IPS-15b (cell line): ENCODE results near the gene VRK1.

ENCODE experiments used
- H3K27me3 ChIP-seq: one replicate; pipeline ENCODE4 v1.6.1; 2013; ENCODE audit warnings: low read length; ENCODE audit not compliant: control insufficient read depth, insufficient read depth
- H3K36me3 ChIP-seq: one replicate; pipeline ENCODE4 v1.6.1; 2013; ENCODE audit warnings: low read length; ENCODE audit not compliant: control insufficient read depth, insufficient read depth
- H3K4me1 ChIP-seq: one replicate; pipeline ENCODE4 v1.6.1; 2013; ENCODE audit warnings: mild to moderate bottlenecking, low read length; ENCODE audit not compliant: control insufficient read depth, insufficient read depth
- H3K4me3 ChIP-seq: one replicate; pipeline ENCODE4 v1.5.1; 2013; ENCODE audit warnings: low read depth, low read length
- H3K9ac ChIP-seq: one replicate; pipeline ENCODE4 v1.6.1; 2013; ENCODE audit warnings: low read depth, mild to moderate bottlenecking, low read length
- H3K9me3 ChIP-seq: one replicate; pipeline ENCODE4 v1.6.1; 2013; ENCODE audit warnings: mild to moderate bottlenecking, low read length; ENCODE audit not compliant: control insufficient read depth, insufficient read depth

VRK1 gene

DNA sequence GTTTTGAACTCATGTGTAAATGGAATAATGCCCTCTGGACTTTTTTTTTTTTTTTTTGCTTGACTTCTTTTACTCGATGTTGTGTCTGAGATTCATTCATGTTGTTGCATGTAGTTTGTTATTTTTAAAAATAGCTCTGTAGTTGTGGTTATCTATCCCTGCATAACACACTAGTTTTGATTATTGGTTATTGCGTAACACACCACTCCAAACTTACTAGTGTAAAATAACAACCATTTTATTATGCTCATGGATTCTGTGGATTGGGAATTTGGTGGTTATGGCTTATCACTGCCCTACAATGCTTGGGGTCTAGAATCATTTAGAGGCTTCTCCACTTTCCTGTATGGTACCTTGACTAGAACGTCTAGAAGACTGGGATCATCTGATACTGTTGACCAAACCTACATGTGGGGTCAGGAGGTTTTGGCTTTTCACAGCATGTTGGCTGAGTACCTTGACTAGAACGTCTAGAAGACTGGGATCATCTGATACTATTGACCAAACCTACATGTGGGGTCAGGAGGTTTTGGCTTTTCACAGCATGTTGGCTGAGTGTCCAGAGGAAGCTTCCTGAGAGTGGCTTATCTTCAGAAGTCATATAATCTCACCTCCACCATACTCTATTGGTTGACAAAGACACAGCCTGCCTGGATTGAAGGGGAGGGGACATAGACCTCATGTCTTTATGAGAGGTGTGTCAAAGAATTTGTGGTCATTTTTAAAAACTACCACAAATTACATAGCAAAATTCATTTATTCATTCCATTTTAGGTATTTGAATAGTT is 11.6 kb downstream of the VRK1 start:
- Histone ChIP-seq H3K9ac (no peak overlapping the region), H3K27me3 (no peaks in the 10 kb centered on the region), H3K36me3 (no peaks in the 10 kb centered on the region), H3K9me3 (no peaks in the 10 kb centered on the region), H3K4me1 (no peaks in the 10 kb centered on the region), H3K4me3 (no peak overlapping the region)

DNA sequence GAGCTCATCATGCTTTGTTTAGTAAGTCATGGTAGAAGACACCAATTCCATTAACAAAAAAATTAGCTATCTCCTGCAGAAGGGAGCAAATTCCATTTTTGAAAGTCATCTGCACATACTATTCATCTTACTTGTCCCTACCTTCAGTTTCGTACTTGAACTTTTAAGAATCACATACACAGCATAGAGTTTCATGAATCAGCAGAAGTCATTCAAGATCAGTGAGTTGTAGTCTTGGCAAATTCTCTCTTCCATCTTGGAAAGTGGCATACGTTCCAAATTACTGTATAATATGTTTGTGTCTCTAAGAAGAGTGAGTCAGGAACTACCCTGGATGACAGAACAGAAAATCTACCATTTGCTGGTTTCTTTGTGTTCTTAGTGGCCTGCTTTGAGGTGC is 14.1 kb downstream of the VRK1 start:
- Histone ChIP-seq H3K4me1 (peaks cover 2% of the 10 kb centered on the region), H3K9me3 (no peaks in the 10 kb centered on the region), H3K4me3 (no peak overlapping the region), H3K36me3 (no peaks in the 10 kb centered on the region), H3K9ac (no peak overlapping the region), H3K27me3 (no peaks in the 10 kb centered on the region)

DNA sequence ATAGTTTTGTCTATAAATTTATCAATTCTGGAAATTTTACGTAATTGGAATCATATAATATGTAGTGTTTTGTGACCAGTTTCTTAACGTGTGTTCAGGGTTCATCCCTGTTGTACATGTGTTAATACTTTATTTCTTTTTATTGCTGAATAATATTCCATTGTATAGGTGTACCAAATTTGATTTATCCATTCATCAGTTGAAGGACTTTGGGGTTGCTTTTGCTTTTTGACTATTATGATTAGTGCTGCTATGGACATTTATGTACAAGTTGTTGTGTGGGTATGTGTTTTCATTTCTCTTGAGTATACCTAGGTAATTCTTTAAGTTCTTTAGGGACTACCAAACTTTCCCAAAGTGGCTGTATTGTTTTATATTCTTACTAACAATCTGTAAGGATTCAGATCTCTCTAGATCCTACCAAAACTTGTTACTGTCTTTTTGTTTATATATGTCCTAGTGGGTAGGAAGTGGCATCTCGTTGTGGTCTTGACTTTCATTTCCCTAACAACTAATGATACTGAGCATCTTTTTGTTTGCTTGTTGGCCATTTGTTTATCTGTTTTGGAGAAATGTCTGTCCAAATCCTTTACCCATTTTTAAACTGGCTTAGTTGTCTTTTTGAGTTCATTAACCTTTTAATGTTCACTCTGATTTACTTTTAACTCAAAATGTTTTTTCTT is 14.9 kb downstream of the VRK1 start:
- Histone ChIP-seq H3K4me1 (peaks cover 3% of the 10 kb centered on the region), H3K9ac (no peak overlapping the region), H3K27me3 (no peaks in the 10 kb centered on the region), H3K9me3 (no peaks in the 10 kb centered on the region), H3K36me3 (no peaks in the 10 kb centered on the region), H3K4me3 (no peak overlapping the region)

DNA sequence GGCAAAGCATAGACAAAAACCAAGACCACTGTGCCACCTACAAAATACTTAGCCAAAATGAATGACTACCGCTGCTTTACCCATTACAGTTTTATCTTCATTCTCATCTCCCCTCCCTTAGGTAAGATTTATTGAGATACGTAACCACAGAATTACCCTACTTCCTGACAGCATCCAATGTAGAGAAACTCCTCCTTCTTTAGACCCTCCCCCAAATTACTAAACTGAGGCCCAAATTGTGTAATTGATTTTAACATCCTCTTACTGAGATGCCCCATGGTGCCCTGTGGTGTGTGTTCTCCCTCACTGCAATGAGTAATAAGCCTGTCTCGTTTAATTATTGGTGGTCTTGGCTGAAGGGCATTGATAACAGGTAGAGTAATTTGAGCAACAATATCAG is 19.1 kb downstream of the VRK1 start:
- Histone ChIP-seq H3K4me3 (no peak overlapping the region), H3K9ac (no peak overlapping the region), H3K36me3 (no peaks in the 10 kb centered on the region), H3K27me3 (no peaks in the 10 kb centered on the region), H3K9me3 (no peaks in the 10 kb centered on the region), H3K4me1 (peaks cover 6% of the 10 kb centered on the region)

DNA sequence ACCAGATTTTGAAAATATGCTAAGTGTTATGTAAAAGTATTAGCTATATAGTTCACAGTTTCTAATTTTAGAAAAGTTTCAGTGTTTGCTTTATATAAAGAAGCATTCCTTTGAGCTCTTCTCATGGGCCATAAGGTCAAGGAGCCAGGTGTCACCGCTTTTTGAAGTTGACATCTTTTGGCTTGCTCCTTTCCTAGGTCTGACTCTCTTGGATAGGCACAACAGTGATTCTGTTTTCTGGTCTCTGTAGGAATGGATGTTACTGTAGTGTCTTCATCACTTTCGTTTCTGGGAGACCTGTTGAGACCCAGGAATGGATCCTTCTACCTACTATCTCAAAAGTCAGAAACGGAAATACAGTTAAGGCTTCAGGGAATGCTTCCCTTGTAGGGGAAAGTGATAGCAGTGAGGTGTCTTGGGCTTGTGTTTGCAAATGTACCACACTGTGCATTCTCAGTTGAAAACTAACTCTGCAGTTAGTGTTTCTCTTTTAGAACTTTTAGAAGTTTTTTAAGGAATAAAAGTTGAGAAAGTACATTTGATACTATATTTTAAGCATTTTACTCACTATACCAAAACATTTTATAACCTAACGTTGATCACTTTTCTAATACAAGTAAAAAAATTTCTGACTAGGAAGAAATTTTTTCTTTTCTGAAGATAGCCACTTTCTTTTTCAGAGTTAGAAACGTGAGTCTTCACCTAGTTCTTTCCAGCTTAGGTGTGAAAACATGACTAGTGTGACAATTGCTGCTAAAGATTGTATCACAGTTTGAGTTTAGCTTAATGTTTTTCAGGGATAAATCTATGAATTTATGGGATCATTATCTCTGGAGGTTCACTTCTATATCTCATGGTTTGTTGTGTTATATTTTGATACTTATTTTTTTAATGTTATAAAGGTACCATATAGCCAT is 20.8 kb downstream of the VRK1 start:
- Histone ChIP-seq H3K4me3 (no peak overlapping the region), H3K9ac (no peak overlapping the region), H3K9me3 (no peaks in the 10 kb centered on the region), H3K27me3 (no peaks in the 10 kb centered on the region), H3K4me1 (peaks cover 6% of the 10 kb centered on the region), H3K36me3 (no peaks in the 10 kb centered on the region)

DNA sequence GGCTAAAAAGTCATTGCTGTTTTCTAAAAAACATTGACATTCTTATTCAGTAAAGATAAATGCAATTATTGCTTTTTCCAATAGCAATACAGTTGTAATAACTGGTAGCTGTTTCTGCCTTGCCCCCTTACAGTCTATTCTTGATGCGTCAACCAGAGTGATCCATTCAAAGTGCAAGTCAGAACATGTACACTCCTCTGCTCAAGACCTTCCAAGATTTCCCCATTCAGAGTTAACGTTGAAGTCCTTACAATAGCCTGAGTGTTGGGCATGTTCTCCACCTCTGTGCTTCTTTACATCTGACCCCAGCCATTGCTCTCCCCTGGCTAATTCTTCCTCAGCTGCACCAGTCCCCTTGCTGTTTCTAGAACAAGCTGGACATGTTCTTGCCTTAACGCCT is 24.3 kb downstream of the VRK1 start:
- Histone ChIP-seq H3K9me3 (no peaks in the 10 kb centered on the region), H3K36me3 (no peaks in the 10 kb centered on the region), H3K4me1 (peaks cover 4% of the 10 kb centered on the region), H3K4me3 (no peak overlapping the region), H3K9ac (no peak overlapping the region), H3K27me3 (no peaks in the 10 kb centered on the region)

DNA sequence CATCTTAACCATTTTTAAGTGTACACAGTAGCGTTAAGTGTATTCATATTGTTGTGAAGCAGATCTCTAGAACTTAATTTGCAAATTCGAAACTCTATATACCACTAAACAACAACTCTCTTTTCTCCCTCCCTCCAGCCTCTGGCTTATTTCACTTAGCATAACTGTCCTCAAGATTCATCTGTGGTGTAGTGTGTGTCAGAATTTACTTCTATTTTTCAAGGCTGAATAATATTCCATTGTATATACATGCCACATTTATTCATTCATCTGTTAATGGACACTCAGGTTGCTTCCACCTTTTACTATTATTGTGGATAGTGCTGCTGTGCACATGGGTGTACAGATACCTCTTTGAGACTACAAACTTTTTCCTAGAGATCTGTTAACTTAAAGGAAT is 26.5 kb downstream of the VRK1 start:
- Histone ChIP-seq H3K9me3 (no peaks in the 10 kb centered on the region), H3K27me3 (no peaks in the 10 kb centered on the region), H3K9ac (no peak overlapping the region)

DNA sequence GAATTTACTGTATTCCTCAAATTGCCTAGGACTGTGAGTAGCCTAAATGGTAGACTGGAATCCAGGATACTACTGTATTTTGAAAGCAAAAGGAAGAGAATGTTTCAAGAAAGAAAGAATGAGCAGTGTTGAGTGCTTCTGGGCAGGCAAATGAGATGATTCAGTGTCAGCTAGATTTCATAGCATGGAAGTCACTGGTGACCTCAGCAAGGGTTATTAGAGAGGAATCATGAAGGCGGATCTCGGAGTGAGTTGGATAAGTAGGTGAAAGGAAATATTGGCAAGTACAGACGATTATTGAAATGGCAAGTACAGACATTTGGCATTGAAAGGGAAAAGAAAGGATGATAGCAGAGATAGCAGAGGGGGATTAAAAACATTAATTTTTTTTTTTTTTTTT is 27.1 kb downstream of the VRK1 start:
- Histone ChIP-seq H3K27me3 (no peaks in the 10 kb centered on the region), H3K4me1 (peaks cover 4% of the 10 kb centered on the region), H3K36me3 (no peaks in the 10 kb centered on the region), H3K9ac (no peak overlapping the region), H3K4me3 (no peak overlapping the region), H3K9me3 (no peaks in the 10 kb centered on the region)

More for the DNA sequence above, 26.5 kb downstream of the VRK1 start:
- Histone ChIP-seq H3K4me3 (no peak overlapping the region), H3K36me3 (no peaks in the 10 kb centered on the region), H3K4me1 (peaks cover 4% of the 10 kb centered on the region)

DNA sequence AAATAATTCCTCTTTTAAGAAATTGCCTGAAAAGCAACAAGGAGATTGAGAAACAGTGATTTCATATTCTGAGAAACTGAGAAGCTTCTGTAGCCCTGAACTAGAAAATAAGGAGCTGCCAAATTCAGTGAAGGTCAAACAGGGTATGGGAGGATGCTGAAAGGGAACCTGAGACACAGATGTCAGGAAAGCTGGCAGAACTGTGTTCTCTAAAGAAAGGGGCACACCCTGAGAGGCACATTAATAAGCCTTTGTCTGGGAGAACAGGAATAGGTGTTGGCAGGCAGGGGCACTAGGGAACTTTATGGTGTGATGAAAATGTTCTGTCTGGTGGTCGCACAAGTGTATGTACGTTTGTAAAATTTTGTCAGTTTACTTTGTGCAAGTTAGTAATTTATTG is 29.6 kb downstream of the VRK1 start:
- Histone ChIP-seq H3K9me3 (no peaks in the 10 kb centered on the region), H3K36me3 (no peaks in the 10 kb centered on the region), H3K27me3 (no peaks in the 10 kb centered on the region), H3K4me1 (peaks cover 4% of the 10 kb centered on the region), H3K9ac (no peak overlapping the region), H3K4me3 (no peak overlapping the region)

DNA sequence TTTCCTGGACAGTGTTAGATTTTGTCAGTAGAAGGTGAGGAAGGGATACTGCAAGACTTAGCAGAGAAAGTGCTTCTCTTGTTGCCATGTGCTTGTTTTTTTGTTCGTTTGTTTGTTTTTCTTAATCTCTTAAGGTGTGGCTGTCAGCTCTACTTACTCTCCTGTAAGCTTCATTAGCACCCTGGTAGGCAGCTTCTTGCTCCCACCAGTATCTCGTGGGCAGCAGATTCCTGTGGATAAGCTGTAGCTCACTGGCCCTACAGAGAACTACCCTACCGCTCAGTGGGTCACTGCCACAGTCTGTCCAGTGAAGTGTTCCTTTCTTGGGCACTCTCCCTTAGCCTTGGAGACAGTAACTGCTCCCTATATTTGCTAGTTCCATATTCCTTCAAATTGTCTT is 30.1 kb downstream of the VRK1 start:
- no peak overlapping the region for H3K9ac ChIP-seq
- H3K4me3 ChIP-seq: no peak overlapping the region
- no peaks in the 10 kb centered on the region for H3K9me3 ChIP-seq
- H3K36me3 ChIP-seq: no peaks in the 10 kb centered on the region
- H3K4me1 ChIP-seq: peaks cover 4% of the 10 kb centered on the region
- H3K27me3 ChIP-seq: no peaks in the 10 kb centered on the region

DNA sequence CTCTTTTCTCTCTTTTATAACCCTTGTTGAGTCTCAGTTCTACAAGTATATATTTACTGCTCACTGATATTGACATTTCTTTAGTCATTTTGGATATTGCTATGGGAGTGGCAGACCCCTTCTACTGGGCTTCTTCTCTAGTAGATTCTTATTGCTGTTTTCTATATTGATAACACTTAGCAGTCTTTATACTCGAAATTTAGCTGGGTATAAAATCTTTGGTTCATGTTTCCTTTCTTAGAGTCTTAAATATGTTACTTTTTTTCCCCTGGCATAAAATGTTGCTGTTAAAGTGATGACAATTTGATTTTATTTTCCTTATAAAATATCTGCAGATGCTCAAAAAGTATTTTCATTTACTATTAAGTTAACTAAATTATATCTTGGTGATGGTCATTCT is 32.6 kb downstream of the VRK1 start:
- Histone ChIP-seq H3K27me3 (no peaks in the 10 kb centered on the region), H3K9ac (no peak overlapping the region), H3K36me3 (no peaks in the 10 kb centered on the region), H3K9me3 (no peaks in the 10 kb centered on the region), H3K4me3 (no peak overlapping the region), H3K4me1 (peaks cover 4% of the 10 kb centered on the region)
